Glutamatergic neuron (in vitro differentiated cells): Measurements from ENCODE around the gene FHIP1A. TPM values are rescaled to one million over a fixed set of nuclear protein-coding genes. Genes with fewer than 3 reads are reported as not detected.

Source experiments
- DNase-seq: peaks from one replicate; pipeline ENCODE4 v3.0.0; 2022
- H3K27ac Mint-ChIP-seq: one replicate; pipeline ENCODE4 v1.8.0; 2020; ENCODE audit warnings: mild to moderate bottlenecking, mixed read lengths, inconsistent platforms; ENCODE audit not compliant: unreplicated experiment
- H3K27me3 Mint-ChIP-seq: one replicate; pipeline ENCODE4 v1.8.0; 2020; ENCODE audit warnings: mild to moderate bottlenecking, moderate library complexity, mixed read lengths, inconsistent platforms; ENCODE audit not compliant: unreplicated experiment
- H3K36me3 Mint-ChIP-seq: one replicate; pipeline ENCODE4 v1.8.0; 2020; ENCODE audit warnings: mild to moderate bottlenecking, mixed read lengths, inconsistent platforms; ENCODE audit not compliant: unreplicated experiment
- H3K4me1 Mint-ChIP-seq: one replicate; pipeline ENCODE4 v1.8.0; 2020; ENCODE audit warnings: mild to moderate bottlenecking, low read depth, mixed read lengths, inconsistent platforms; ENCODE audit not compliant: unreplicated experiment
- H3K4me3 Mint-ChIP-seq: one replicate; pipeline ENCODE4 v1.8.0; 2020; ENCODE audit warnings: mild to moderate bottlenecking, mixed read lengths, inconsistent platforms; ENCODE audit not compliant: unreplicated experiment
- H3K9me3 Mint-ChIP-seq: one replicate; pipeline ENCODE4 v1.8.0; 2020; ENCODE audit warnings: mild to moderate bottlenecking, moderate library complexity, mixed read lengths, inconsistent platforms; ENCODE audit not compliant: unreplicated experiment
- total RNA-seq: library from RNA; stranded (reverse); fragmentation: NEBNext Ultra II Directional; extraction: Animal tissue kit (Norgen Biotek cat#: 25700); gene quantifications from one replicate; pipeline ENCODE4 v1.2.1, GENCODE V29; 2021; ENCODE audit not compliant: unreplicated experiment
- TF ChIP-seq, protein P1 (sequence below): fragments of 200-600 bp; sonication (generic); IDR thresholded peaks from one replicate; pipeline ENCODE4 v1.5.0; 2021; ENCODE audit not compliant: partially characterized antibody, unreplicated experiment

Gene FHIP1A
- total RNA-seq, 1 donor from 2014 or later, result 2.4 TPM

GRCh38 chr4:151422854-151423253, 13.9 kb downstream of the FHIP1A start:
- Mint-ChIP-seq H3K27me3 (no peaks in the 10 kb centered on the region), H3K4me1 (peaks cover 23% of the 10 kb centered on the region), H3K4me3 (peak overlapping the region; percentile 11), H3K36me3 (no peaks in the 10 kb centered on the region), H3K9me3 (peaks cover 1% of the 10 kb centered on the region), H3K27ac (peak overlapping the region; percentile 71)
- no peak for DNase-seq
- TF ChIP-seq, protein P1, sequence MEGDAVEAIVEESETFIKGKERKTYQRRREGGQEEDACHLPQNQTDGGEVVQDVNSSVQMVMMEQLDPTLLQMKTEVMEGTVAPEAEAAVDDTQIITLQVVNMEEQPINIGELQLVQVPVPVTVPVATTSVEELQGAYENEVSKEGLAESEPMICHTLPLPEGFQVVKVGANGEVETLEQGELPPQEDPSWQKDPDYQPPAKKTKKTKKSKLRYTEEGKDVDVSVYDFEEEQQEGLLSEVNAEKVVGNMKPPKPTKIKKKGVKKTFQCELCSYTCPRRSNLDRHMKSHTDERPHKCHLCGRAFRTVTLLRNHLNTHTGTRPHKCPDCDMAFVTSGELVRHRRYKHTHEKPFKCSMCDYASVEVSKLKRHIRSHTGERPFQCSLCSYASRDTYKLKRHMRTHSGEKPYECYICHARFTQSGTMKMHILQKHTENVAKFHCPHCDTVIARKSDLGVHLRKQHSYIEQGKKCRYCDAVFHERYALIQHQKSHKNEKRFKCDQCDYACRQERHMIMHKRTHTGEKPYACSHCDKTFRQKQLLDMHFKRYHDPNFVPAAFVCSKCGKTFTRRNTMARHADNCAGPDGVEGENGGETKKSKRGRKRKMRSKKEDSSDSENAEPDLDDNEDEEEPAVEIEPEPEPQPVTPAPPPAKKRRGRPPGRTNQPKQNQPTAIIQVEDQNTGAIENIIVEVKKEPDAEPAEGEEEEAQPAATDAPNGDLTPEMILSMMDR, result no peak

DNA sequence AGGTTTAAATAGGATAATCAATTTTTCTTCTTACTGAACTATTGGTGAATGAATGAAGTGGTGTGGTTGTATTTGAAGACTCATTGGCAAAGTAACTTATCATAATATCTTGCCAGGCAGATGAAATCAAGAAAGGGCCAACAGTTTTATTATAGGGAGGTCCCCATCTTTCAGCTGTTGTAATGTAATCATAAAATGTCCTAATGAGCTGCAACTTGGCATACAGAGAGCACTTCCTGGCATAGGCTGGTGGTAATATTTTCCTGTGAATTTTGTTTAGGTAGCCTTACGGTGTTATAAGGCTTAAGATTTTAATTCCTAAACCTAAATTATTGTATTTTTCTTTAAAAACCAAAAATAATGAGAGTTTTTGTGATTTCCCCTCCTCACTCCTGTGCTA, 17.5 kb downstream of the FHIP1A start:
- Mint-ChIP-seq H3K4me1 (peaks cover 26% of the 10 kb centered on the region), H3K27me3 (no peaks in the 10 kb centered on the region), H3K36me3 (no peaks in the 10 kb centered on the region)

DNA sequence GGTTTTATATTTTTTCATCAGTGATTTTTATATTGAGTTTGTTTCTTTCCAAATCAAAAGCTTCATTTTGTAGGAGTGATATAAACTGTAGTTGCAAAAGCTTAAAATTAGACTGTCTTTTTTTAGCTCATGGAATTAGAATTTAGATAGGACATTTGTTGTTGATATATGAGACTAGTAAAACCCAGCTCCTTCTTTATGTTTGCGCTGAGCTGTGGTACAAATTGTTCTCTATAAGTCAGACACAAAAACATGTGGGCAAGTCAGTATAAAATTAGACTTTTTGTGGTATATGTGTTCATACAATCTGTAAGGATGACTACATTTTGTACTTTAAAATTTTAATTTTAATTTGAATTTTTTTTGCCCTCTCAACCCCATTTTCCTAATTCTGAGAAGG, 18.3 kb downstream of the FHIP1A start:
- TF ChIP-seq, protein P1, result no peak
- Mint-ChIP-seq H3K36me3 (no peaks in the 10 kb centered on the region), H3K9me3 (no peaks in the 10 kb centered on the region), H3K27me3 (no peaks in the 10 kb centered on the region), H3K4me3 (no peak overlapping the region), H3K4me1 (peaks cover 21% of the 10 kb centered on the region), H3K27ac (no peak overlapping the region)
- DNase-seq, result no peak

More for the DNA sequence above, 17.5 kb downstream of the FHIP1A start:
- Mint-ChIP-seq H3K27ac (no peak overlapping the region), H3K4me3 (no peak overlapping the region), H3K9me3 (no peaks in the 10 kb centered on the region)
- TF ChIP-seq, protein P1, result no peak
- no peak for DNase-seq

- Mint-ChIP-seq H3K27ac (no peak overlapping the region), H3K9me3 (no peaks in the 10 kb centered on the region), H3K36me3 (no peaks in the 10 kb centered on the region), H3K4me3 (no peak overlapping the region), H3K27me3 (no peaks in the 10 kb centered on the region), H3K4me1 (peaks cover 15% of the 10 kb centered on the region)
- TF ChIP-seq, protein P1, result no peak
- no peak for DNase-seq
Observed at GRCh38 chr4:151428346-151428745, 19.4 kb downstream of the FHIP1A start.

- Mint-ChIP-seq H3K36me3 (no peaks in the 10 kb centered on the region), H3K4me3 (no peak overlapping the region), H3K27me3 (no peaks in the 10 kb centered on the region), H3K27ac (no peak overlapping the region), H3K4me1 (peaks cover 5% of the 10 kb centered on the region), H3K9me3 (no peaks in the 10 kb centered on the region)
- TF ChIP-seq, protein P1, result no peak
- no peak for DNase-seq
Observed at GRCh38 chr4:151429957-151430570, 21.1 kb downstream of the FHIP1A start.
